LNCaP clone FGC (cell line): ENCODE measurements around the gene ZFHX3.

ENCODE experiments used
- DNase-seq: peaks from one replicate; pipeline ENCODE4 v3.0.0-alpha.2; 2011; ENCODE audit warnings: low read depth
- H3K4me3 ChIP-seq: 2 replicates; pipeline ENCODE4 v1.5.1; 2011; ENCODE audit warnings: mild to moderate bottlenecking, low read depth, low read length, control low read depth
- CTCF ChIP-seq: IDR thresholded peaks from 2 replicates; pipeline ENCODE4 v1.5.1; 2012; ENCODE audit warnings: mild to moderate bottlenecking; ENCODE audit not compliant: control insufficient read depth, insufficient read depth; ENCODE audit errors: extremely low read depth

ZFHX3 gene

GRCh38 chr16:73054498-73054812 is 6.5 kb upstream of the ZFHX3 start:
- no peak for DNase-seq
- no peak for TF ChIP-seq CTCF
- peak overlapping the region; percentile 68 for H3K4me3 ChIP-seq

- DNase-seq = no peak
- peak overlapping the region; percentile 68 for H3K4me3 ChIP-seq
- no peak for TF ChIP-seq CTCF
Observed at GRCh38 chr16:73054125-73054484, 6.2 kb upstream of the ZFHX3 start.

GRCh38 chr16:73053364-73054124 is 5.6 kb upstream of the ZFHX3 start:
- peak; percentile 74 for DNase-seq
- H3K4me3 ChIP-seq = peak overlapping the region; percentile 68
- TF ChIP-seq CTCF = no peak

GRCh38 chr16:73053038-73053363 is 5.1 kb upstream of the ZFHX3 start:
- peak overlapping the region; percentile 68 for H3K4me3 ChIP-seq
- DNase-seq = no peak
- no peak for TF ChIP-seq CTCF

- TF ChIP-seq CTCF = no peak
- H3K4me3 ChIP-seq = peak overlapping the region; percentile 68
- DNase-seq = no peak
Observed at GRCh38 chr16:73052576-73052975, 4.6 kb upstream of the ZFHX3 start.

- TF ChIP-seq CTCF = no peak
- H3K4me3 ChIP-seq = peak overlapping the region; percentile 68
- DNase-seq = no peak
Observed at GRCh38 chr16:73051961-73052360, 4.0 kb upstream of the ZFHX3 start.

- DNase-seq = no peak
- H3K4me3 ChIP-seq = peak overlapping the region; percentile 68
- no peak for TF ChIP-seq CTCF
Observed at GRCh38 chr16:73051226-73051625, 3.3 kb upstream of the ZFHX3 start.
